CMK (cell line): ENCODE results near the gene ZNF316.

Experiments
- DNase-seq: peaks from one replicate; pipeline ENCODE4 v3.0.0-alpha.2; 2010; ENCODE audit warnings: low read depth

The ZNF316 gene

DNA sequence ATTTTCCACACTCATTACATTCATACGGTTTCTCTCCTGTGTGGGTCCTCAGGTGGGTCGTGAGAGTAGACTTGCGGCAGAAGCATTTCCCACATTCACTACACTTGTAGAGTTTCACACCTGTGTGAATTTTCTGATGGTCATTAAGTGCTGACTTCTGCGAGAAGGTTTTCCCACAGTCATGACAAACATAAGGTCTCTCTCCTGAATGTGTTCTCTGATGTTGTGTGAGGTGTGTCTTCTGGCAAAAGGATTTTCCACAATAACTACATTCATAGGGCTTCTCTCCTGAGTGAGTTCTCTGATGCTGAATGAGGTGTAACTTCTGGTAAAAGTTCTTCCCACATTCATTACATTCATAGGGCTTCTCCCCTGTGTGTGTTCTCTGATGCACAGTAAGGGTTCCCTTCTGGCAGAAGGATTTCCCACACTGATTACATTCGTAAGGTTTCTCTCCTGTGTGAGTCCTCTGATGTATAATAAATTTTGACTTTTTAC lies 54.5 kb downstream of the ZNF316 start:
- no peak for DNase-seq

DNA sequence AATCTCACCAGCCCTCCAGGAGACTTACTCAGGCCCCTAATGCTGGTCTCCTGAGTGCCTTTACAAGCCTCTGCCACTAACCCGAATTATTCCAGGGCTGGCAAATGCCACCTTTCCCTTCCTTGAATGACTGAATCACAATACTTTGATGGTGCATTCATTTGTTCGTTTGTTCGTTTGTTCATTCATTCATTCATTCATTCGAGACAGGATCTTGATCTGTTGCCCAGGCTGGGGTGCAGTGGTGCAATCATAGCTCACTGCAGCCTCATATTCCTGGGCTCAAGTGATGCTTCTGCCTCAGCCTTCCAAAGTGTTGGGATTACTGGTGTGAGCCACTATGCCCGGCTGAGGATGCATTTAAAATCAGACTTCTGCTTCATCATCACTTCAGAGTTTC lies 63.7 kb downstream of the ZNF316 start:
- DNase-seq, result no peak

GRCh38 chr7:6701860-6702259 lies 64.7 kb downstream of the ZNF316 start:
- no peak for DNase-seq
